Neural cell (in vitro differentiated cells): ENCODE measurements around the gene B3GNT5. TPM values are rescaled to one million over a fixed set of nuclear protein-coding genes. Genes with fewer than 3 reads are reported as not detected.
"Not testable (repeated sequence)": the region's sequence is repeated elsewhere in the genome, so short reads cannot be mapped to it uniquely, and the experiment has no call there.

Source experiments
- H2AFZ ChIP-seq: fragments of 200-600, 300-800 bp; sonication (generic), shearing (Covaris generic); 2 replicates; pipeline ENCODE4 v1.6.0; 2014; ENCODE audit warnings: low read depth, mild to moderate bottlenecking, antibody characterized with exemption, low read length, moderate library complexity
- H3F3A ChIP-seq: fragments of 200-600 bp; shearing (Covaris generic); 2 replicates; pipeline ENCODE4 v1.6.1; 2016; ENCODE audit warnings: mild to moderate bottlenecking, moderate library complexity, mixed read lengths, antibody characterized with exemption, low read length; ENCODE audit not compliant: insufficient read depth, poor library complexity, severe bottlenecking
- H3K27ac ChIP-seq: fragments of 200-600, 300-800 bp; sonication (generic), shearing (Covaris generic); 2 replicates; pipeline ENCODE4 v1.5.1; 2014; ENCODE audit warnings: mild to moderate bottlenecking, low read length, moderate library complexity
- H3K27me3 ChIP-seq: fragments of 300-800, 200-600 bp; sonication (generic), shearing (Covaris generic); 2 replicates; pipeline ENCODE4 v1.6.0; 2014; ENCODE audit warnings: mild to moderate bottlenecking, low read depth, low read length, moderate library complexity; ENCODE audit not compliant: insufficient read depth
- H3K36me3 ChIP-seq: fragments of 300-800, 200-600 bp; sonication (generic), shearing (Covaris generic); 2 replicates; pipeline ENCODE4 v1.5.1; 2014; ENCODE audit warnings: mild to moderate bottlenecking, antibody characterized with exemption, low read length, moderate library complexity; ENCODE audit not compliant: insufficient read depth
- H3K4me2 ChIP-seq: fragments of 300-800, 200-600 bp; sonication (generic), shearing (Covaris generic); 2 replicates; pipeline ENCODE4 v1.6.0; 2014; ENCODE audit warnings: mild to moderate bottlenecking, low read length
- H3K4me3 ChIP-seq: fragments of 300-800, 200-600 bp; sonication (generic), shearing (Covaris generic); 2 replicates; pipeline ENCODE4 v1.5.1; 2014; ENCODE audit warnings: mild to moderate bottlenecking, low read length, moderate library complexity
- H3K79me2 ChIP-seq: fragments of 200-600 bp; shearing (Covaris generic); replicated peaks from 2 replicates; pipeline ENCODE4 v1.6.0; 2014; ENCODE audit warnings: mild to moderate bottlenecking, low read length, moderate library complexity; ENCODE audit not compliant: insufficient read depth
- H3K9ac ChIP-seq: fragments of 300-800, 200-600 bp; sonication (generic), shearing (Covaris generic); 2 replicates; pipeline ENCODE4 v1.6.1; 2016; ENCODE audit warnings: mild to moderate bottlenecking, low read length, mixed read lengths
- H3K9me2 ChIP-seq: fragments of 200-600 bp; shearing (Covaris generic); 2 replicates; pipeline ENCODE4 v1.6.1; 2016; ENCODE audit warnings: mild to moderate bottlenecking, low read length, mixed read lengths; ENCODE audit not compliant: insufficient read depth
- H3K9me3 ChIP-seq: fragments of 200-600, 300-800 bp; sonication (generic), shearing (Covaris generic); 2 replicates; pipeline ENCODE4 v1.6.1; 2016; ENCODE audit warnings: mild to moderate bottlenecking, mixed run types, low read length, moderate library complexity, mixed read lengths
- H4K20me1 ChIP-seq: fragments of 200-600 bp; shearing (Covaris generic); 2 replicates; pipeline ENCODE4 v1.6.1; 2016; ENCODE audit warnings: mild to moderate bottlenecking, mixed run types; ENCODE audit not compliant: insufficient read depth
- EP300 ChIP-seq: fragments of 450-650 bp; conservative IDR thresholded peaks from 2 replicates; pipeline ENCODE4 v1.6.1; 2014; ENCODE audit warnings: antibody characterized with exemption, mild to moderate bottlenecking, moderate library complexity; ENCODE audit not compliant: poor library complexity, severe bottlenecking
- EZH2 ChIP-seq: fragments of 200-600, 300-800 bp; shearing (Covaris generic), sonication (generic); IDR thresholded peaks from 2 replicates; pipeline ENCODE4 v1.6.1; 2014; ENCODE audit warnings: antibody characterized with exemption, low read length, borderline replicate concordance, mild to moderate bottlenecking; ENCODE audit not compliant: insufficient read depth, poor library complexity, severe bottlenecking
- MXI1 ChIP-seq: fragments of 450-650 bp; conservative IDR thresholded peaks from 2 replicates; pipeline ENCODE4 v1.6.1; 2014; ENCODE audit warnings: antibody characterized with exemption, mild to moderate bottlenecking; ENCODE audit not compliant: poor library complexity, severe bottlenecking
- POLR2AphosphoS5 ChIP-seq: IDR thresholded peaks from 2 replicates; pipeline ENCODE4 v1.6.1; 2012
- RAD21 ChIP-seq: fragments of 450-650 bp; conservative IDR thresholded peaks from 2 replicates; pipeline ENCODE4 v1.6.1; 2014; ENCODE audit warnings: antibody characterized with exemption, mild to moderate bottlenecking, moderate library complexity
- SMC3 ChIP-seq: fragments of 450-650 bp; conservative IDR thresholded peaks from 2 replicates; pipeline ENCODE4 v1.6.1; 2014; ENCODE audit warnings: antibody characterized with exemption, mild to moderate bottlenecking, moderate library complexity; ENCODE audit not compliant: poor library complexity
- TAF1 ChIP-seq: IDR thresholded peaks from 2 replicates; pipeline ENCODE4 v1.6.1; 2012; ENCODE audit warnings: low read depth
- polyA plus RNA-seq: library from polyadenylated mRNA; depleted of rRNA; stranded (reverse); fragments of >200 nt; gene quantifications from 2 replicates; pipeline ENCODE4 v1.2.3, GENCODE V29; 2014
- TF ChIP-seq, protein P1 (sequence below): IDR thresholded peaks from 2 replicates; pipeline ENCODE4 v1.6.1; 2012; ENCODE audit warnings: borderline replicate concordance
- TF ChIP-seq, protein P2 (sequence below): fragments of 450-650 bp; IDR thresholded peaks from 2 replicates; pipeline ENCODE4 v1.5.1; 2014; ENCODE audit warnings: antibody characterized with exemption, mild to moderate bottlenecking, moderate library complexity; ENCODE audit not compliant: poor library complexity, severe bottlenecking

Gene B3GNT5
- polyA plus RNA-seq, 1 donor from 2014 or later: 6.1 TPM

DNA sequence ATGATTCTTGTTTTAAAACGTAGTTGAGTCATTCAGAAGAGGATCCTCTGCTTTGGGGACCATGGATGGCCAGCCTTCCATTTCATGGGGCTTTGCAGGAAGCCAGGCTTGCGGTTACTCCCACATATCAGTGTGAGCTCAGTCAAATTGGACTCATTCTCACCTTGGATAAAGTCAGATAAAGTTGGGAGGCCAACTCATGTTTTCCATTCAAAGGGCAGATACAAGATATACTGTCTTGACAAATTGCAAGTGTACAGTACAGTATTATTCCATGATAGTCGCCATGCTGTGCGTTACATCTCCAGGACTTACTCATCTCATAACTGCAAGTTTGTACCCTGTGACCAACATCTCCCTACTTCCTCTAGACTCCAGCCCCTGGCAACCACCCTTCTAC lies 25.5 kb upstream of the B3GNT5 start:
- Histone ChIP-seq H3K27me3 (no peaks in the 10 kb centered on the region), H4K20me1 (no peaks in the 10 kb centered on the region), H3K79me2 (no peaks in the 10 kb centered on the region), H3K4me3 (no peak overlapping the region), H3F3A (no peaks in the 10 kb centered on the region), H3K9ac (no peak overlapping the region), H2AFZ (no peak overlapping the region), H3K9me3 (no peaks in the 10 kb centered on the region), H3K9me2 (no peaks in the 10 kb centered on the region), H3K27ac (no peak overlapping the region), H3K36me3 (no peaks in the 10 kb centered on the region), H3K4me2 (no peak overlapping the region)
- TF ChIP-seq EP300 (no peak), RAD21 (no peak)
- TF ChIP-seq, protein P1, sequence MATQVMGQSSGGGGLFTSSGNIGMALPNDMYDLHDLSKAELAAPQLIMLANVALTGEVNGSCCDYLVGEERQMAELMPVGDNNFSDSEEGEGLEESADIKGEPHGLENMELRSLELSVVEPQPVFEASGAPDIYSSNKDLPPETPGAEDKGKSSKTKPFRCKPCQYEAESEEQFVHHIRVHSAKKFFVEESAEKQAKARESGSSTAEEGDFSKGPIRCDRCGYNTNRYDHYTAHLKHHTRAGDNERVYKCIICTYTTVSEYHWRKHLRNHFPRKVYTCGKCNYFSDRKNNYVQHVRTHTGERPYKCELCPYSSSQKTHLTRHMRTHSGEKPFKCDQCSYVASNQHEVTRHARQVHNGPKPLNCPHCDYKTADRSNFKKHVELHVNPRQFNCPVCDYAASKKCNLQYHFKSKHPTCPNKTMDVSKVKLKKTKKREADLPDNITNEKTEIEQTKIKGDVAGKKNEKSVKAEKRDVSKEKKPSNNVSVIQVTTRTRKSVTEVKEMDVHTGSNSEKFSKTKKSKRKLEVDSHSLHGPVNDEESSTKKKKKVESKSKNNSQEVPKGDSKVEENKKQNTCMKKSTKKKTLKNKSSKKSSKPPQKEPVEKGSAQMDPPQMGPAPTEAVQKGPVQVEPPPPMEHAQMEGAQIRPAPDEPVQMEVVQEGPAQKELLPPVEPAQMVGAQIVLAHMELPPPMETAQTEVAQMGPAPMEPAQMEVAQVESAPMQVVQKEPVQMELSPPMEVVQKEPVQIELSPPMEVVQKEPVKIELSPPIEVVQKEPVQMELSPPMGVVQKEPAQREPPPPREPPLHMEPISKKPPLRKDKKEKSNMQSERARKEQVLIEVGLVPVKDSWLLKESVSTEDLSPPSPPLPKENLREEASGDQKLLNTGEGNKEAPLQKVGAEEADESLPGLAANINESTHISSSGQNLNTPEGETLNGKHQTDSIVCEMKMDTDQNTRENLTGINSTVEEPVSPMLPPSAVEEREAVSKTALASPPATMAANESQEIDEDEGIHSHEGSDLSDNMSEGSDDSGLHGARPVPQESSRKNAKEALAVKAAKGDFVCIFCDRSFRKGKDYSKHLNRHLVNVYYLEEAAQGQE: no peak

DNA sequence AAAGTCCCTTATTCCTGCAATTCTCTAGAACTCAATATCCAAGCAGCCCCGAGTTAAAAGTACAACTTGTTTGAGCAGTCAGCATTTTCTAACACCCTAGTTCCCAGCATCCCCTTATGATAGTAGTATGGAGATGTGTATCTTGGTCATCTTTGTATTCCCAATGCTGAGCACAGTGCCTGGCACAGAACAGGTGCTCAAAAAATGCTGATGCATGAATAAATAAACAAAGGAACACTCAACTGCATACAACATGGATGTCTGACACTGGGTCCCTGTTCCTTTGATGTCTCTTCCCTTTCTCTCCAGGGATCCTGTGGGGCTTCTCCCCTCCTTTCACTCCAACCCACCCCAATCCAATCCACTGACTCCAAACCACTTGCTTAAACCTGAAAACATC lies 23.9 kb upstream of the B3GNT5 start:
- Histone ChIP-seq H4K20me1 (no peaks in the 10 kb centered on the region), H3K79me2 (no peaks in the 10 kb centered on the region), H3K9ac (no peak overlapping the region), H3K4me3 (no peak overlapping the region), H3K27ac (no peak overlapping the region), H2AFZ (no peak overlapping the region), H3F3A (no peaks in the 10 kb centered on the region), H3K9me2 (no peaks in the 10 kb centered on the region), H3K9me3 (no peaks in the 10 kb centered on the region), H3K4me2 (no peak overlapping the region), H3K36me3 (no peaks in the 10 kb centered on the region), H3K27me3 (no peaks in the 10 kb centered on the region)
- TF ChIP-seq, protein P1: no peak
- TF ChIP-seq, protein P2, sequence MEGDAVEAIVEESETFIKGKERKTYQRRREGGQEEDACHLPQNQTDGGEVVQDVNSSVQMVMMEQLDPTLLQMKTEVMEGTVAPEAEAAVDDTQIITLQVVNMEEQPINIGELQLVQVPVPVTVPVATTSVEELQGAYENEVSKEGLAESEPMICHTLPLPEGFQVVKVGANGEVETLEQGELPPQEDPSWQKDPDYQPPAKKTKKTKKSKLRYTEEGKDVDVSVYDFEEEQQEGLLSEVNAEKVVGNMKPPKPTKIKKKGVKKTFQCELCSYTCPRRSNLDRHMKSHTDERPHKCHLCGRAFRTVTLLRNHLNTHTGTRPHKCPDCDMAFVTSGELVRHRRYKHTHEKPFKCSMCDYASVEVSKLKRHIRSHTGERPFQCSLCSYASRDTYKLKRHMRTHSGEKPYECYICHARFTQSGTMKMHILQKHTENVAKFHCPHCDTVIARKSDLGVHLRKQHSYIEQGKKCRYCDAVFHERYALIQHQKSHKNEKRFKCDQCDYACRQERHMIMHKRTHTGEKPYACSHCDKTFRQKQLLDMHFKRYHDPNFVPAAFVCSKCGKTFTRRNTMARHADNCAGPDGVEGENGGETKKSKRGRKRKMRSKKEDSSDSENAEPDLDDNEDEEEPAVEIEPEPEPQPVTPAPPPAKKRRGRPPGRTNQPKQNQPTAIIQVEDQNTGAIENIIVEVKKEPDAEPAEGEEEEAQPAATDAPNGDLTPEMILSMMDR: no peak
- TF ChIP-seq EZH2 (no peak), SMC3 (no peak), MXI1 (no peak), TAF1 (no peak), POLR2AphosphoS5 (no peak), EP300 (no peak), RAD21 (no peak)

DNA sequence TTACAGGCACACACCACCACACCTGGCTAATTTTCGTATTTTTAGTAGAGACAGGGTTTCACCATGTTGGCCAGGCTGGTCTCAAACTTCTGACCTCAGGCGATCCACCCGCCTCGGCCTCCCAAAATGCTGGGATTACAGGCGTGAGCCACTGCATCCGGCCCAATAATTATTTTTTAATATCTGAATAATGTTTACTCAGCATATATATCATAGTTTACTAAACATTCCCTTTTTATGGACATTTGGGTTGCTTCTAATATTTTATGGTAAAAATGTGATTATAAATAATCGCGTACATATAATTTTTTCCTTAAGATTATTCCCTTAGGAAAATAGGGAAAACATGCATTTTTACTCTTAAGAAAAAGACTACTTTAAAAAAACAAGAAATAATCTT lies 22.8 kb upstream of the B3GNT5 start:
- not testable (repeated sequence) for H3K27me3 ChIP-seq, H3K9me3 ChIP-seq, H3K9ac ChIP-seq, H2AFZ ChIP-seq, H3K4me2 ChIP-seq, H3K9me2 ChIP-seq, H3K36me3 ChIP-seq, H3K4me3 ChIP-seq, H3K27ac ChIP-seq, H3F3A ChIP-seq, H4K20me1 ChIP-seq, H3K79me2 ChIP-seq
